GM12864 (cell line): Measurements from ENCODE around the gene DCP1A.
"Not testable (repeated sequence)": the region's sequence is repeated elsewhere in the genome, so short reads cannot be mapped to it uniquely, and the experiment has no call there.

Experiments
- DNase-seq: peaks from one replicate; pipeline ENCODE4 v3.0.0-alpha.2; 2011; ENCODE audit warnings: low read depth
- H3K4me3 ChIP-seq: 2 replicates; pipeline ENCODE4 v1.5.1; 2011; ENCODE audit warnings: mild to moderate bottlenecking, low read depth, low read length, control low read depth
- TF ChIP-seq, protein P1 (sequence below): IDR thresholded peaks from 2 replicates; pipeline ENCODE4 v1.5.1; 2011; ENCODE audit warnings: low read depth, mild to moderate bottlenecking, moderate library complexity, low read length, control low read depth, inconsistent platforms; ENCODE audit errors: missing control alignments

DCP1A gene

DNA sequence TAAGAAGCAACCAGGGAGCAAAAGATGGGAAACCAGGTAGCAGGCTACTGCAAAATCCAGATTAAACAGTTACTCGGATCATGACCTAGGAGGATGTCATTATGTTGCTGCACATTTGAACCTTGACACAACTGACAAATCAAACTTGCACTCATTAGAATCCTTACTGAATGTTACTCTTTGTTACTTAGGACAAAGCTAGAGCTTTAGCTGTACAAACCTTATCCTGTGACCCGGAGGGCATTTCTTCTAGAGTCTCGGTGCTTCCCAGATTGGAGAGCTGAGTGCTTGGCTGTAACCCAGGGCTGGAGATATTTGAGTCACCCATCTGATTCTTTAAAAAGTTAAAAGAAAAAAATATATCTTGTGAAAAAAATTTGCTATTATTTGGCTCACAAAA is 43.4 kb downstream of the DCP1A start:
- no peak overlapping the region for H3K4me3 ChIP-seq
- TF ChIP-seq, protein P1, sequence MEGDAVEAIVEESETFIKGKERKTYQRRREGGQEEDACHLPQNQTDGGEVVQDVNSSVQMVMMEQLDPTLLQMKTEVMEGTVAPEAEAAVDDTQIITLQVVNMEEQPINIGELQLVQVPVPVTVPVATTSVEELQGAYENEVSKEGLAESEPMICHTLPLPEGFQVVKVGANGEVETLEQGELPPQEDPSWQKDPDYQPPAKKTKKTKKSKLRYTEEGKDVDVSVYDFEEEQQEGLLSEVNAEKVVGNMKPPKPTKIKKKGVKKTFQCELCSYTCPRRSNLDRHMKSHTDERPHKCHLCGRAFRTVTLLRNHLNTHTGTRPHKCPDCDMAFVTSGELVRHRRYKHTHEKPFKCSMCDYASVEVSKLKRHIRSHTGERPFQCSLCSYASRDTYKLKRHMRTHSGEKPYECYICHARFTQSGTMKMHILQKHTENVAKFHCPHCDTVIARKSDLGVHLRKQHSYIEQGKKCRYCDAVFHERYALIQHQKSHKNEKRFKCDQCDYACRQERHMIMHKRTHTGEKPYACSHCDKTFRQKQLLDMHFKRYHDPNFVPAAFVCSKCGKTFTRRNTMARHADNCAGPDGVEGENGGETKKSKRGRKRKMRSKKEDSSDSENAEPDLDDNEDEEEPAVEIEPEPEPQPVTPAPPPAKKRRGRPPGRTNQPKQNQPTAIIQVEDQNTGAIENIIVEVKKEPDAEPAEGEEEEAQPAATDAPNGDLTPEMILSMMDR: no peak
- DNase-seq: no peak

DNA sequence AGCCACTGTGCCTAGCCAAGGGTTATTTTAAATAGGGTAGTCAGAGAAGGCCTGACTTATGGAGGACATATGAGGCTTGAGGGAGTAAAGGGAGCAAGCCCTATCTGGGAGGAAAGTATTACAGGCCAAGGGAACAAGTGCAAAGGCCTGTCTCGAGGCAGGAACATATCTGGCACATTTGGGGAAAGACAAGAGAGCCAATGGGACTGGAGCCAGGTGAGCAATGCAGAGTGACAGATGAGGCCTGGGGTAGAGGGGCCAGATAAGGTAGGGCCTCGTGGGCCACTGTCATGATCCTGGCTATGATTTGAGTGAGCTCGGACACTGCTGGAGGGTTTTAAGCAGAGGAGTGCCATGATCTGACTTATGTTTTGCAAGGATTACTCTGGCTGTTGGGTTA is 43.8 kb downstream of the DCP1A start:
- no peak overlapping the region for H3K4me3 ChIP-seq
- TF ChIP-seq, protein P1: no peak
- DNase-seq: no peak

DNA sequence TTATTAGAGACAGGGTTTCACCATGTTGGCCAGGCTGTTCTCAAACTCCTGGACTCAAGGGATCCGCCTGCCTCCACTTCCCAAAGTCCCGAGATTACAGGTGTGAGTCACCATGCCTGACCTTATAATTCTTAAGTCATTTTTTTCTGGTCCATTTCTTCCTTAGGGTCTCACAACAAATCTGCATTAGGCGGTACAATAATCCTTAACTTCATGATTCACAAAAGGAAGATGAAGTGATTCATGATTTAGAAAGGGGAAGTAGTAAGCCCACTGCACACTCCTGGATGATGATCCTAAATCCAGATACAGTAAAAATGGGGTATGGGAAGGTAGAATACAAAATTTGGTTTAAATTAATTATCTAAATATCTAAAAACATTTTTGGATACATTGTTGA is 46.5 kb downstream of the DCP1A start:
- H3K4me3 ChIP-seq: no peak overlapping the region
- DNase-seq: no peak
- TF ChIP-seq, protein P1: no peak

DNA sequence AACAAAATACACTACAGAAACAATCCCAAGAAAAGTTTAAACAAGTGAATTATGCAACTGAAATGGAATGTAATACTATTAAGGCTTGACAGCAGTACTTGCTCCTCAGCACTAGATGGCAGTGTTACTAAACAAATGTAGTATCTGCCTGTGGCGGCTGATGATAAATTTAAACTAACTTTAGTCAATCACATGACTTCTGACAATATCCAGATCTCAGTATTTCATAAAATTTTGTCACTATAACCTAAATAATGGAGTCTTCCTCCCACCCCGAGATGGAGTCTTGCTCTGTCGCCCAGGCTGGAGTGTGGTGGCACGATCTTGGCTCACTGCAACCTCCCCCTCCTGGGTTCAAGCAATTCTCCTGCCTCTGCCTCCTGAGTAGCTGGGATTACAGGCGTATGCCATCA is 47.7 kb downstream of the DCP1A start:
- H3K4me3 ChIP-seq, DNase-seq: not testable (repeated sequence)
- TF ChIP-seq, protein P1: peak; percentile 67

- TF ChIP-seq, protein P1: no peak
- H3K4me3 ChIP-seq: no peak overlapping the region
- DNase-seq: no peak
Measured at GRCh38 chr3:53295410-53295809, 51.9 kb downstream of the DCP1A start.

DNA sequence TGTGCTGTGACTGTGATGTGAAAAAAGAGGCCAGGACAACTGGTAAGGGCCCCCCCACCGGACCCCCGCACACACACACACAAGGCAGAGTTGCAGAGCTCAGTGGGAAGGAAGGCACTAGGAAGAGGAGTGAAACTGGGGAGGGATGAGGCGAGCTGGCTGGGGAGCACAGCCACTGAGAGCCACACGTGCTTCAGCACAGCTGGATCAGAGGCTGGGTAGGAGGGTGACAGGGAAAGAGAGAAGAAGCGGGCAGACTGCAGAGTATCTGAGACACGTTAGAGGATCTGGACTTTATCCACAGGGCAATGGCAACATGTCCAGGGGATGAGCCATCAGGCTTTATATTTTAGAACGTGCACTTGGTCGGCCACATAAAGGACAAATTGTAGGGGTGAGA is 53.5 kb downstream of the DCP1A start:
- TF ChIP-seq, protein P1: no peak
- no peak overlapping the region for H3K4me3 ChIP-seq

GRCh38 chr3:53288214-53288613 is 59.1 kb downstream of the DCP1A start:
- TF ChIP-seq, protein P1: no peak
- no peak for DNase-seq

More for the DNA sequence above, 53.5 kb downstream of the DCP1A start:
- no peak for DNase-seq

More at GRCh38 chr3:53288214-53288613, 59.1 kb downstream of the DCP1A start:
- H3K4me3 ChIP-seq: no peak overlapping the region
